MCF 10A (cell line): Measurements from ENCODE around the gene DGKI. TPM values are rescaled to one million over a fixed set of nuclear protein-coding genes. Genes with fewer than 3 reads are reported as not detected.

Source experiments
- BruUV-seq: library from RNA; stranded (reverse); fragments of 400-500 nt; replicated peaks from 2 replicates; lab custom pipeline; 2021; lab: Mats Ljungman, UMichigan
- CTCF ChIA-PET: fragments of 300-600 bp; sonication (Branson Sonifier 250); formaldehyde crosslinking; extraction: SDS; loops from one replicate; lab custom pipeline; 2021; ENCODE audit warnings: antibody characterized with exemption, inconsistent platforms; lab: Yijun Ruan, JAX
- POLR2A ChIA-PET: fragments of 300-600, 350-650 bp; sonication (Branson Sonifier 250); formaldehyde crosslinking; extraction: SDS; loops from one replicate; lab custom pipeline; 2020; ENCODE audit warnings: antibody characterized with exemption, inconsistent platforms; lab: Yijun Ruan, JAX
- DNase-seq: peaks from one replicate; pipeline ENCODE4 v3.0.0-alpha.2; 2018; ENCODE audit not compliant: unreplicated experiment
- H3K27ac Mint-ChIP-seq: one replicate; pipeline ENCODE4 v1.8.0; 2022; ENCODE audit warnings: mild to moderate bottlenecking, low read depth, mixed read lengths; ENCODE audit not compliant: unreplicated experiment
- H3K27me3 Mint-ChIP-seq: one replicate; pipeline ENCODE4 v1.8.0; 2022; ENCODE audit warnings: mixed read lengths; ENCODE audit not compliant: insufficient read depth, unreplicated experiment
- H3K36me3 Mint-ChIP-seq: one replicate; pipeline ENCODE4 v1.8.0; 2022; ENCODE audit warnings: mild to moderate bottlenecking, moderate library complexity, mixed read lengths; ENCODE audit not compliant: insufficient read depth, unreplicated experiment
- H3K4me1 Mint-ChIP-seq: one replicate; pipeline ENCODE4 v1.8.0; 2022; ENCODE audit warnings: mixed read lengths; ENCODE audit not compliant: insufficient read depth, unreplicated experiment
- H3K4me3 Mint-ChIP-seq: one replicate; pipeline ENCODE4 v1.8.0; 2022; ENCODE audit warnings: mild to moderate bottlenecking, moderate library complexity, mixed read lengths; ENCODE audit not compliant: unreplicated experiment
- H3K9me3 Mint-ChIP-seq: one replicate; pipeline ENCODE4 v1.8.0; 2022; ENCODE audit warnings: mixed read lengths; ENCODE audit not compliant: unreplicated experiment
- CTCF ChIP-seq: fragments of 200-600 bp; IDR thresholded peaks from one replicate; pipeline ENCODE4 v1.8.0; 2022; ENCODE audit warnings: antibody characterized with exemption, mild to moderate bottlenecking; ENCODE audit not compliant: unreplicated experiment
- intact Hi-C: fragments of 100-400 bp; cut with micrococcal nuclease; formaldehyde crosslinking; loops from 2 replicates; pipeline ENCODE4 v1.14.1; 2022
- total RNA-seq: library from RNA; stranded (reverse); gene quantifications from 2 replicates; pipeline ENCODE4 v1.2.3, GENCODE V29; 2022

The DGKI gene
- total RNA-seq, 1 experiment from 2014 or later, result 1.4 TPM

GRCh38 chr7:137671920-137672319, 174.9 kb downstream of the DGKI start:
- intact Hi-C loops, result no loop called here
- H3K36me3 Mint-ChIP-seq, result no peaks in the 10 kb centered on the region
- CTCF ChIA-PET, result interaction anchor here (0.7 to 7.8 kb wide), 3 partner anchors 15 to 232 kb away, joined by 5 to 102 read pairs (median 8); no protein-coding TSS in a partner anchor
- H3K27ac Mint-ChIP-seq, result no peak overlapping the region
- POLR2A ChIA-PET, result no interaction called here
- no TSS peak for BruUV-seq
- DNase-seq, result no peak
- TF ChIP-seq CTCF, result no peak
- no peak overlapping the region for H3K4me3 Mint-ChIP-seq
- peaks cover 36% of the 10 kb centered on the region for H3K4me1 Mint-ChIP-seq
- no peaks in the 10 kb centered on the region for H3K27me3 Mint-ChIP-seq
- H3K9me3 Mint-ChIP-seq, result no peaks in the 10 kb centered on the region

GRCh38 chr7:137670222-137671064, 176.3 kb downstream of the DGKI start:
- Mint-ChIP-seq H3K27me3 (no peaks in the 10 kb centered on the region), H3K27ac (peak overlapping the region; percentile 33), H3K9me3 (no peaks in the 10 kb centered on the region), H3K4me1 (peaks cover 41% of the 10 kb centered on the region), H3K36me3 (no peaks in the 10 kb centered on the region), H3K4me3 (no peak overlapping the region)
- TF ChIP-seq CTCF, result no peak
- BruUV-seq, result no TSS peak
- peak; percentile 90 for DNase-seq
- intact Hi-C loops, result no loop called here
- CTCF ChIA-PET, result interaction anchor here (0.6 to 7.8 kb wide), 13 partner anchors 8 to 983 kb away, joined by 3 to 102 read pairs (median 3); no protein-coding TSS in a partner anchor
- POLR2A ChIA-PET, result interaction anchor here (0.7 to 3.2 kb wide), 4 partner anchors 11 to 534 kb away, joined by 3 to 13 read pairs (median 3); partner anchors contain the start of gene CREB3L2

GRCh38 chr7:137669706-137670105, 177.1 kb downstream of the DGKI start:
- POLR2A ChIA-PET, result interaction anchor here (0.7 to 3.2 kb wide), 2 partner anchors 12 to 533 kb away, joined by 3 to 13 read pairs; no protein-coding TSS in a partner anchor
- CTCF ChIA-PET, result interaction anchor here (0.6 to 7.8 kb wide), 8 partner anchors 9 to 810 kb away, joined by 3 to 102 read pairs (median 3); no protein-coding TSS in a partner anchor
- Mint-ChIP-seq H3K27ac (no peak overlapping the region), H3K36me3 (no peaks in the 10 kb centered on the region), H3K4me3 (no peak overlapping the region), H3K27me3 (no peaks in the 10 kb centered on the region), H3K9me3 (no peaks in the 10 kb centered on the region), H3K4me1 (peaks cover 41% of the 10 kb centered on the region)
- intact Hi-C loops, result no loop called here
- no TSS peak for BruUV-seq
- no peak for TF ChIP-seq CTCF
- no peak for DNase-seq

GRCh38 chr7:137668404-137668803, 178.4 kb downstream of the DGKI start:
- Mint-ChIP-seq H3K27ac (peak overlapping the region; percentile 11), H3K9me3 (no peaks in the 10 kb centered on the region), H3K36me3 (no peaks in the 10 kb centered on the region), H3K4me3 (no peak overlapping the region), H3K27me3 (no peaks in the 10 kb centered on the region), H3K4me1 (peaks cover 41% of the 10 kb centered on the region)
- DNase-seq, result no peak
- ChIA-PET CTCF (interaction anchor here (0.6 to 7.8 kb wide), 11 partner anchors 9 to 1071 kb away, joined by 3 to 102 read pairs (median 3); no protein-coding TSS in a partner anchor), POLR2A (interaction anchor here (0.6 to 3.2 kb wide), 3 partner anchors 13 to 217 kb away, joined by 3 to 13 read pairs (median 4); no protein-coding TSS in a partner anchor)
- no TSS peak for BruUV-seq
- TF ChIP-seq CTCF, result no peak
- intact Hi-C loops, result no loop called here
